ENCODE results near the gene DMPK.

DMPK gene

DNA sequence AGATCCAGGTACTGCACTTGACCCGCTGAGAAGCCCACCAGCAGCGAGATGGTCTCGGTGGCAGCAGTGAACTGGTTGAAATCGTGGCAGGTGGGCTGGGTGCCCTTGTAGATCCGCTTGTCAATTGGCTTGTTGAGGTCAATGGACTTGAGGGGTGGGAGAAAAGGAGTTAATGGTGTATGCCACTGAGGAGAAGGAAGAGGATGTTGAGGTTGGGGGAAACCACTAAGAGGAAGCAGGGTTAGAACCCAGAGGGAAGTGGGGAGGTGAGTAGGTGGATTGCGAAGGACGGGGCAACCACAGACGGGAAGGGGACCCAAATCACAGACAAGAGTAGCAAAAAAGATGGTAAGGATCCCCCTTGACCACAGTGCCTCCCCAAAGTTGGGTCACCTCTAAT lies 8.7 kb upstream of the DMPK start:
- DNase-seq (ENCODE audit: insufficient read length, low spot score) (no peak), FAIRE-seq (peak; percentile 84)

DNA sequence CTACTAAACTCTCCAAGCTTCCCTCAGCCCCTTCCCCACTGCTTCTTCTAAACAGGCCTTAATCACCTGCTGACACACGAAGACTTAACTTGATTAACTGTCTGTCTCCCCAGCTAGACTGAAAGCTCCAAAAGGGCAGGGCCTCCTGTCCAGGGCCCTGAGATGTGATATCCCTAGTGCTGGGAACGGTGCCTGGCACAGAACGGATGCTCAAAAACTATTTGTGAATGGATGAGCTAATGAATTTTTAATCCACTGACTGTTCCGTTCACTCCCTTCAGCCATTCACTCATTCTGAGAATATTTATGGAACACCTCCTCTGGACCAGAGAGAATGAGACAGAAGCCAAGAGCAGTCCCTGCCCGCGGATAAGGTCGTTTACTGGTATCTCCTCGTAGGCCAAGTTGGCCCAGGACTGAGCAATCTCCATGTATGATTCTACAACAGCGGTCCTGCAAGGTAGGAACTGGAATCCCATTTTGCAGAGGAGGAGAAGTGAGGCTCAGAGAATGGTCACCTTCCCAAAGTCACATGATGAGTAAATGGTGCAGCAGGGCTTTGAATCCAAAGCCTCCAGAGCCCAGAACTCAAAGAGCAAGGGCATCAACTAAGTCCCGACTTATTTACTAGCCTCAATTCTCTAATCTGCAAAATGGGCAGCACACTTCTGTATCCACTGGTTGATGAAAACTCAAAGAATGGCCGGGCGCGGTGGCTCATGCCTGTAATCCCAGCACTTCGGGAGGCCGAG lies 6.9 kb upstream of the DMPK start:
- no peak for DNase-seq (ENCODE audit: insufficient read length, low spot score)
- no peak for FAIRE-seq

DNA sequence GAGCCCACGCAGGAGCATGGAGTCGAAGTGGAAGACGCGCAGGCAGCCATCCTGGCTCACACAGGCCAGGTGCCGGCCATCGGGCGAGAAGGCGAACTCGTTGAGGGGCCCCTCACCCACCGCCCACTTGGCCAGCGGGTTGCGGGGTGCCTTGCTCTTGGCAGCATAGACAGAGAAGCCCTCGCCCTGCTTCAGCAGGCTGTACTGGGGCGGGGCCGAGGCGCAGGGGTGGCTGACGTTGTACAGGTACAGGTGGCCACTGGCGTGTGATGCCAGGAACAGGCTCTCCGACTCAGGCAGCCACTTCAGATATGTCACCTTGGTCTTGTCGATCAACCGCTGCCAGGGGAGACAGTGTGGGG lies 4.2 kb upstream of the DMPK start:
- no peak for FAIRE-seq

DNA sequence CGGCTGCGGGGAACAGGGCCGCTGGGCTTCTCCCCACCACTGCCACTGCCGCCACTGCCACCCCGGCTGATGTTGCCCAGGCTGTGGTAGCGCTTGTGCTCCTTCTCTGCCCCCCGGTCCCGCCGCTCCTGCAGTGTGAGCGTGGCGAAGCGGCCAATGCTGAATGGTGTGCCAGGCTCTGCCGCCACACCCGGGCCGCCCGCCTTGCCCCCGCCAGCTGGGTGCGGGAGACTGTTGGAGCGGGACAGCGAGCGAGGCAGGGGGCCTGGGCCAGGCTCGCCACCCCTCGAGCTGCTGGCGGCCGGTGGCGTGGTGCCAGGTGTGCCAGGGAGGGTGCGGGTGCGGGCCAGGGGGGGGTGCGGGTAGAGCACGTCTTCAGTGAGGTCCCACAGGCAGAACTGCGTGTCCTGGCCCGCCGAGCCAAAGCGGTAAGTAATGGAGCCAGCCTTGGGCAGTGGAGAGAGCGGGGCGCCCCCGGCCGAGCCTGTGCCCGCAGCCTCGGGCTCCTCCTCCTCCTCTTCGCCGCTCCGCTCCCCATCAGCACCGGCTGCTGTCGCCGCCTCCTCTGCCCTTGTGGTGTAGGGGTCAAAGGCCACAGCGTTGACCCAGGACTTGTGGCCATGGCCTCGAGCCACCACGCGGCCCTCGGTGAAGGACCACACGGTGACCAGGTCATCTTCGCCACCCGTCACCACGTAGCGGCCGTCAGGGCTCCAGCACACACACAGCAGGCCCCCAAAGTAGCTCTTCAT lies 3.7 kb upstream of the DMPK start:
- no peak for FAIRE-seq
- no peak for DNase-seq (ENCODE audit: insufficient read length, low spot score)

More for the DNA sequence above, 4.2 kb upstream of the DMPK start:
- DNase-seq (ENCODE audit: insufficient read length, low spot score): no peak

DNA sequence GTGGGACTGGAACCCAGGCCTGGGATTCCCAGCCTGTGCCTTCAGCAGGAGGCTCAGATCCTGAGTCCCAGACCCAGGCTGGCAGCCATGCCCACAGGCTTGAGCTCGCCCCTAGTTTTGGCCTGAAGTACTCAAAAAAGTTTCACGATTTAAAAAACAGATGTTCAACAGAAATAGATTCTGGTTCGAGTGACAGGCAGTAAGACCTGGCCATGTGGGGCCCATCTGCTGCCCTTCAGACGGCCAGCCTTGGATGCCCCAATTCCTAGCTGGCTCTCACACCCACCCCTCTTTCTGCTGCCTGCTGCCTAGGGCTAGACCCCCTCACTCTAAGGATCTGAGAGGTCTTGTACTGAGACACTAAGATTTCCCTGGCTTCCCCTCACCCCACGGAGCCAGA lies 2.8 kb upstream of the DMPK start:
- DNase-seq (ENCODE audit: insufficient read length, low spot score) (no peak), FAIRE-seq (no peak)

DNA sequence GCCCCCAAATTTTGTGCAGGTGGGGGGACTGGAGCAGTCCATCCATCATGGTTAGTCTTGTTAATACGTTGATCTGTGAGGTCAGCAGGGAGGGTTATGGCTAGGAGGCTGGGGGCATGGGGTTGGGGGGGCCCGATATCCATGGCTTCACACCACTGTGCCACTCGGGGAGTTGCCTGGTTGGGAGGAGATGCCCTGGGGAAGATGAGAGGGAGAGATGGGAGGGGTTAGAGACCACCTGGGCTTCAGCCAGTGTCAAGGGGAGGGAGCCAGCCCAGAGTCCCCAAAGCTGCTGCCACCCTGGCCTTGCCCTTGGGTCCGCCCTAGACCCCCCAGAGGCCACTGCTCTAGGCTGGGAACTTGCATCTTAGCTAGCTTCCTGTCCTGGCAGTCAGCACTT lies 1.8 kb upstream of the DMPK start:
- DNase-seq (ENCODE audit: insufficient read length, low spot score) (no peak), FAIRE-seq (no peak)

DNA sequence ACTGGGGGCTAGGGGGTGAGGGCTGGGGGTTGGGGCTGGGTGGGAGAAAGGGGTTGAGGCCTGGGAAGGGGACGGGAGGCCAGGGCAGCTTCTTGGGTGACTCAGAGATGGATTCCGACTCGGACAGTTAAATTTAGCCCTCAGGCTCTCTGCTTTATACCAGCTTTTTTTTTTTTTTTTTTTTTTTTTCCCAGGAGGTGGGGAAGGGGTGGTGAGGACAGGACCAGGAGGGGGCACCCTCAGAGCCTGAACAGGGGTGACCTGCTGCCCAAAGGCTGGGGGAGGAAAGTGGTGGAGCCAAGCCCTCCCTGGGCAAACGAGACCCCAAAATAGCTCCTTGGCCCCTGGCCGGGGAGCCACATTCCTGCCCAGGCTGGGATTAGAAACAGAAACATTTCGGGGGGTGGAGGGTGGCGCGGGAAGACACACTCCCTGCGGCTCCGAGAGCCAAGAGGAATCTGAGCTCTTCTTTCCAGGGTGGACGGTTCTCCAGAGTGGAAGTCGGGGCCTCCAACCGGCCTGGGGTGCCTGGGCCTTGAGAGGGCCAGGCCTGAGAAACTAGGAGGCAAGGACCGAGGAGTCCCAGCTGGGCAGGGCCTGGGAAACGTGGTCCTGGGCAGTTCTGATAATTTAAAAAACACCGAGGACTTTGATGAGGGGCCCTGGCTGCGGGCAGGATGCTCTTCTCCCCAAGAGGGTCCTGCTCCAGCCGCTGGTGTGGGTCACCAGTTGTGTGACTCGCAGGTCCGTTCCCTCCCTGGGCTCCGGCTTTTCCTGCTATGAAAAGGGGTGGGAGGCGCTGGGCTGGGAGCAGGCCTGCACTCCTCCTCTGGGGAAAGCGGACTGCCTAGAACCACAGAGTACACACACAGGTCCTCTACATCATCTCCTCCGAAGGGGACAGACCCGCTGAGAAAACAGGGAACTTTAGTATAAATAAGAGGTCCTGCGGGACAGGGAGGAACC lies 813 bp upstream of the DMPK start:
- DNase-seq (ENCODE audit: insufficient read length, low spot score): no peak
- no peak for FAIRE-seq

DNA sequence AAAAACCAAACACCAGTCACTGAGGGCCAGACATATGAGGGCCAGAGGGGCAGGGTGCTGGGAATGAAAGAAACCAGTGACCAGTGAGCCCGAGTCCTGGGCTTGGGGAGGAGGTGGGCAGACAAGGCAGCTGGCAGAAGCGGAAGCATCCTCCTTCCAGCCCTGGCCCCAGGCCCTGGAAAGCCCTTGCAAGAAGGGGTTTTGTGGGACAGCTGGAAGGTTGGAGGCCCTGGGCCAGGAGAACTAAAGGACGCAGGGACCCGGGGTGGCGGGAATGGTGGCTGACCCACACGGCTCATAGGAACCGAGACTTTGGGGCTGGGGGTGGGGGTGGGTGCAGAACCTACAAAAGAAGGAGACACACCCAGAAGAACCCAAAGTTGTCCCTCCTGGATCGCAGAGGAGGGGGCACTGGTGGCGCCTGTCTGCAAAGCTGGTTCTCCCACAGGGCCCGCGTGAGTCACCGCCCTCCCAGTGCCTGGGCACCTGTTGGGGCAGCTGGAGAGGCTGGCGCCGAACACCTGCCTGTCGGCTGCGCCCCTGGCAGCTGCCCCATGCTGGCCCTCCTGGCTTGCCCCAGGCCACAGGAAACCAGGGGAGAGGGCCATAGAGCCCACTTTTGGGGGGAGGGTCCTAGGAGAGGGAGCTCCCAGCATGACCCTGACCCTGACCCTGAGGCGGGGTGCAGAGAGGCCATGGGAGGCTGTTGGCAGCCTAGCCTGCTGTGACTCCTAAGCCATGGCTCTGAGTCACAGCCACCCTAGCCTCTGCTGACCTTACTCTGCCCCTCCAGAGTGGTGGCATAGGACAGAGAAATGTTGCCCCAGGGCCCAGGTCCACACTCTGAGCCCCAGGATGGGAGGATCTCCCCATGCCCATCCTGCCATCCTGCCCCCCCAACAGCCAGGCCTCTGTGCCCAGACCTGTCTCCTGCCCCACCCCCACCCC lies 802 bp downstream of the DMPK start:
- FAIRE-seq: no peak
- DNase-seq (ENCODE audit: insufficient read length, low spot score): no peak

DNA sequence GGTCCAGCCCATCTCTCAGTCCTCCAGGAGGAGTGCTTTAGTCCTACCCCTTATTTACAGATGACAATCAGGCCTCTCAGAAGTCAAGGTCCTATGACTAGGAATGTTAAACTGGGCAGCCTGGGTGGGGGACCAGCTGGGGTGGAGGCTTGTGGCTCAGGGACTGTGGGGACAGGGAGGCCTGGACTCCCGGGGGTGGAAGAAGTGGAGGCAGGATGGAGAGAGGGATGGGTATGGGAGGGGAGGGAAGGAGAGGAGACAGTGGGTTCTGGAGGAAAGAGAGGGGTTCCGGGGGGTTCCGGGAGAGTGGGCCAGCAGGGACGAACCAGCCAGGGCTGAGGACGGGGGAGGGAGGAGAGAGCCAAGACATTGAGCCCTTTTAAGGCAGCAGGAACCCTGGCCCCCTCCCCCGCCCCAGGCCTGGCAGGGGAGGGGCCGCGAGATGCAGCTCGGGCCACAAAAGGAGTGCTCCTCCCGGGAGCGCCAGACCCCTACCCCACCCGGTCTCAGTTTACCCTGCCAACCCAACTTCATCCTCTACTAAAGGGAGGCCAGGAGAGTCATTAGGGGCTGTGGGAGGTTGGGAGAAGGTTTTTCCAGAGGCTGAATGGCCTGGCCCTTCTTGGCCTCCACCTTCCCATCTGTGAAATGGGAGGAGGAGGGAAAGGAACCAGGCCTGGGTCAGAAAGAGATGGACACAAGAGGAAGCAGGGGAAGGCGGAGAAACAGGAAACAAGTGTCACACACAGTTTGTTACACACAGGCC lies 1.7 kb downstream of the DMPK start:
- DNase-seq (ENCODE audit: insufficient read length, low spot score) (no peak), FAIRE-seq (no peak)

DNA sequence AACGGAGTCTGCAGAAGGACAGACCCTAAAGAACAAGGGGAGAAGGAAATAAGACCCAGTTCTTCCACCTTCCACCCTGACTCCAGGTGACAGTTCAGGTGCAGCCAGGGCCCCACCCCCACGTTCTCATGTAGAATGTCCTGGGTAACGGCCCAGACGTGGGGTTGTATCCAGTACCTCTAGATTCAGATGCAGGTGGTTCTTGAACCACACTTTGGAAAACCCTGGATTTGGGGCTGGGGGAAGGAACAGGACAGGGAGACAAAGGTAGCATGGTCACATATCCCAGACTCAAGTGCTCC lies 2.2 kb downstream of the DMPK start:
- DNase-seq (ENCODE audit: insufficient read length, low spot score) (no peak), FAIRE-seq (no peak)

DNA sequence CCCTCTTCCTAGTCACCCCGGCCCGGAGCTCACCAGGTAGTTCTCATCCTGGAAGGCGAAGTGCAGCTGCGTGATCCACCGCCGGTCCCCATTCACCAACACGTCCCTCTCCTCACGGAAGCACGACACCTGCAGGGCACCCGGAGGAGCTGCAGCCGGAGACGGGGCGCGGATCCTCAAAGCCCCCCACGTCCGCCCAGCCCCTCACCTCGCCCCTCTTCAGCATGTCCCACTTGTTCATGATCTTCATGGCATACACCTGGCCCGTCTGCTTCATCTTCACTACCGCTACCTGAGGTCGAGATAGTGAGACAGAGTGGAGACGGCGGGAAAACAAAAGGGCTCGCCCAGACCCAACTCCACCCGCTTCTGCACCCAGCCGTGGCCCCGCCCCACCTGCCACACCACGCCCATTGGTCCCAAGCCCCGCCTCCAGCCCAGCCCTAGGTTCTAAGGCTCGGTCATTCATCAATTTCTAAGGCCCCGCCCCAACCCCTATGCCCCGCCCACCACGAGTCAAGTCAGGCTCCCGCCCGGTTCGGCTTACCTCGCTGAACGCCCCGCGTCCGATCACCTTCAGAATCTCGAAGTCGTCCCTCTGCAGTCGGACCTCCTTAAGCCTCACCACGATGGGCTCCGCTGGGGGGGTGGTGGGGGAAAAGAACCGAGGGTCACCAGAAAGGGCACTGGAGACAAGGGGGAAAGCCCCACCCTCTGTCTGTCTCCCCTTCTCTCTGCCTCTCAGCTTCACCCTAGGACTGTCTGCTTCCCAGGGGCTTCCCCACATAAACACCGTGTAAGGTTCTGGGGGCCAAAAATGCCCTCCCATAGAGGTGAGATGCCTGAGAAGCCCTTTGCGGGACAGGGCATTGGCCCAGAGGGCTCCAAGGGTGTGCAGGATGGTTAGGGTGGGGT lies 2.8 kb downstream of the DMPK start:
- peak; percentile 97 for DNase-seq (ENCODE audit: insufficient read length, low spot score)
- peak; percentile 95 for FAIRE-seq

DNA sequence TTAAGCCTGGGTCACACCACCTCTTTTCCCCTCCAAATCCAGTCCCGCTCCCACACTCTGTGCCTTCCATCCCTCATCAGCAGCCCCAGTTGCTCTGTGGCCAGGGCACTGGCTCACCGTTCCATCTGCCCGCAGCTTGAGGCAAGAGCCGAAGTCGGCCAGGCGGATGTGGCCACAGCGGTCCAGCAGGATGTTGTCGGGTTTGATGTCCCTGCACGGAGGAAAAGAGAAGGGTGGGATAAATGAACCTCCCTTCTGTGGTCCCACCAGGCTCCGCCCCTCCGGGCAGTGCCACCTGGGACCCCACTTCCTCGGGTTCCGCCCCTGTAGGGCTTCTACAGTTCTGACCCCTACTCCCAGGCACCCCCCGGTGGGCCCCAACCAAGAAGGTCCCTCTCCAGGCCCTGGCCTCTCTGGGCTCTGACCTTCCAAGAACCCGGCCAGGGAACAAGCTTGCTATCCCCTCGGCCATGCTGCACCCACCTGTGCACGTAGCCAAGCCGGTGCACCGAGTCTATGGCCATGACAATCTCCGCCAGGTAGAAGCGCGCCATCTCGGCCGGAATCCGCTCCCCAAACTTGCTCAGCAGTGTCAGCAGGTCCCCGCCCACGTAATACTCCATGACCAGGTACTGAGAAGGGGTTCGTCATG lies 4.2 kb downstream of the DMPK start:
- FAIRE-seq (no peak), DNase-seq (ENCODE audit: insufficient read length, low spot score) (no peak)

DNA sequence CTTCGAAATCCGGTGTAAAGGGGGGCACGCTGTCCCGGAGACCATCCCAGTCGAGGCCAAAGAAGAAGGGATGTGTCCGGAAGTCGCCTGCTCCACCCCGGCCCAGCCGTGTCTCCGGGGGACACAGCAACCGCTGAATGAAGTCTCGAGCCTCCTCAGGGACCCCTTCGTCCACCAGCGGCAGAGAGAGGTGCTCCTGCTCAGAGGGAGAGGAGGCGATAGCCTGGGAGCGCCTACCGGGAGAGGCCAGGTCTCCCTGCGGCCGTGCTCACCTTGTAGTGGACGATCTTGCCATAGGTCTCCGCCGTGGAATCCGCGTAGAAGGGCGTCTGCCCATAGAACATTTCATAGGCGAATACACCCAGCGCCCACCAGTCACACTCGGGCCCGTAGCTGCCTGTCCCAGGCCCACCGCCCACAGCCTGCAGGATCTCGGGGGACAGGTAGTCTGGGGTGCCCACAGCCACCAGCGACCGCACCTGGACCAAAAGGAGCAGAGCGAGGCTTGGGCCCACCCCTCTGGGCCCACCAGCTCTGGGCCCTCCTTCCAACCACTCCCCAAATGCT lies 4.8 kb downstream of the DMPK start:
- no peak for FAIRE-seq

DNA sequence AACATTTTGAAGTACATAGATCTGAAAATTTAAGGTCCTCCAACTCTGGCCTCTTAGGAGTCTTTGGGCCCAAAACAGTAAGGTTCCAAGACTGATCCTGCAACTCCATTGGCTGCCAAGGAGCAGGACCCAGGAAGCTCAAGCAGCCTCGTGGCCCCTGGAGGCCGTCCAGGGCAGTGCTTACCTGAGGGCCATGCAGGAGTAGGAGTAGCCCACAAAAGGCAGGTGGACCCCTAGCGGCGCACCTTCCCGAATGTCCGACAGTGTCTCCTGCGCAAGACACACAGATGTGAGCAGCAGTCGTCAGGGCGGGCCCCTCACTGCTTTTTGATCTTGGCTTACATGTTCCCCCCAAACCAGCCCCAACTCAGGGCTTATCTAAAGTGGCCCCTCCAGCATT lies 7.5 kb downstream of the DMPK start:
- no peak for FAIRE-seq

More for the DNA sequence above, 4.8 kb downstream of the DMPK start:
- DNase-seq (ENCODE audit: insufficient read length, low spot score): no peak

DNA sequence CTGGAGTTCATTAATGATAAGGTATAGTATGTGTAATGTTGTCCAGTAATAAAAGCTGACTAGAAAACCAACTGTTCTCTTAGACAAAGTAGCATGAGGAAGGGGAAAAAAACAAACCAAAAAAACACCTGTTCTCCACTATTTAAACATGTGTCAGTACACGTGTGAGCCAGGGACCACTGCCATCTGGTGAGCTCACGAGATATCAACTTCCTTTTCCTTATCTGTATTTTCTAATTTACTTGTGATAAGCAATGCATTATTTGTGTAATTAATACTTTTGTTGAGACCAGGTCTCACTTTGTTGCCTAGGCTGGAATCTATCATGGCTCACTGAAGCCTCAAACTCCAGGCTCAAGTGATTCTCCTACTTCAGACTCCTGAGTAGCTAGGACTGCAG lies 8.9 kb downstream of the DMPK start:
- FAIRE-seq (no peak), DNase-seq (ENCODE audit: insufficient read length, low spot score) (no peak)

More for the DNA sequence above, 7.5 kb downstream of the DMPK start:
- no peak for DNase-seq (ENCODE audit: insufficient read length, low spot score)

DNA sequence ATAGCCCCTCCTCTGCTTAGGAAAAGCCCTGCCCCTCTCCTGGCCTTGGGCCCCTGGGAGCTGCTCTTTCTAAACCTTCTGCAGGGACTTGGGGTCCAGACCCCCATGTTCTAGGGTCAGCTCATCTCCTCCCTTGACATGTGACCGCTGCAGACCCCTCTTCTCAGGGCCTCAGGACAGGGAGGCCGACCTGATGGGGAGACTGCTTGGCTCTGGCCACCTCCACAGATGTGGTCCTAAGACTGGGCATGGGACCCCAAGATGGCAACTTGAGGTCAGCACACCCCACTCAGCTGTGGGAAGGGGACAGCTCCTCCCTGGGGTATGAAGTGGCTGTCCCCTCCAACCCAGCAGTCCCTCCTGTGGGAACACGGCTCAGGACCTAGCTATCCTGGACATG lies 9.4 kb downstream of the DMPK start:
- DNase-seq (ENCODE audit: insufficient read length, low spot score) (no peak), FAIRE-seq (no peak)

DNA sequence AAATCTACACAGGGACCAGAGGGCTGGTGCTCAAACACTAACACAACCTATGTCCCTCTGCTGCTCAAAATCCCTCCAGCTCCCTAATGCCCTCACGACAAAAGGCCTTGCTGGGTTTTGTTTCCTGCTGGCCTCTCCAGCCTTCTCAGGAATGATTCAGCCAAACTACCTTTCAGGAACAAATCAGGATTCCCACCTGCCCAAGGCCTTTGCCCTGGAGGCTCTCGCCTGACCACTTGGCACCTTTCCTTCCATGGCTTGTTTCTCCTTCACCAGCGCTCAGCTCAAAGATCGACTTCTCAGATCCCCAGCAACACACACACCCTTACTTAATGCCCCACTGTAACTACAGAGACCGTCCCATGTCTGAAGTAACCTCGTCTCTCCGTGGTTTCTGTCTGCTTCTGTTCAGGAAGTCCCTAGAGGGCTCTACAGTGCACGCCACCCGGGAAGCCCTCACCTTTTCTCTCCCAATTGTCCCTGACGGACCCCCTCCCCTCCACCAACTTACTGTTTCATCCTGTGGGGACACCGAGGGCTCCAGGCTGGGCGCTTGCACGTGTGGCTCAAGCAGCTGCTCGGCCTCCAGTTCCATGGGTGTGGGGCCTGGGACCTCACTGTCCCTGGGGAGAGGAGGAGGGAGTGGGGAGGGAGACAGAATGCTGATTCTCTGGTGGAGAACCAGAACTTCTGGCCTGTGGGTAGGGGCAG lies 10.0 kb downstream of the DMPK start:
- no peak for DNase-seq (ENCODE audit: insufficient read length, low spot score)

More for the DNA sequence above, 10.0 kb downstream of the DMPK start:
- FAIRE-seq: no peak

All from GM19239 (cell line).